GM21825 (cell line): Measurements from ENCODE around the gene HDAC4.

ENCODE experiments used
- ATAC-seq: cut with Tn5 transposase; IDR thresholded peaks from one replicate; pipeline ENCODE4 v1.9.1; 2021; ENCODE audit warnings: mild to moderate bottlenecking, moderate library complexity; ENCODE audit not compliant: unreplicated experiment

HDAC4 gene

DNA sequence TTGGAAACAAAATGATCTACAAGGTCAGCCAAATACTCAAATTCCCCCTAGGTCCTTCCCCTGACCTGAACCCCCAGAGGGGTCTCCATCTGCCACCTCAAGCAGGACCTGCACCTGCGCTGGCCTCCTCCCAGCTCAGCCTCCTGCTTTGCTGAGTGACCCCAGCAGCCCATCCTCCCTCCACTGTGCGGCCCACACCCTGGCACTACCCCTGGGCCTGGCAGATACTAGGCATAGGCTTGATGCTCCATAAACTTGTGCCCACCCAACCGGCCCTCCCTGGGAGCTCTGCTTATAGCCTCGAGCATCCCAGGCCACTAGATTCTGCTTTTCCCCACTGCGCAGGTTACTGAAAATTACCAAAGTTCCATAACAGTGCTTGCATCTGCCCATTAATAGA lies 156.2 kb downstream of the HDAC4 start:
- no peak for ATAC-seq

DNA sequence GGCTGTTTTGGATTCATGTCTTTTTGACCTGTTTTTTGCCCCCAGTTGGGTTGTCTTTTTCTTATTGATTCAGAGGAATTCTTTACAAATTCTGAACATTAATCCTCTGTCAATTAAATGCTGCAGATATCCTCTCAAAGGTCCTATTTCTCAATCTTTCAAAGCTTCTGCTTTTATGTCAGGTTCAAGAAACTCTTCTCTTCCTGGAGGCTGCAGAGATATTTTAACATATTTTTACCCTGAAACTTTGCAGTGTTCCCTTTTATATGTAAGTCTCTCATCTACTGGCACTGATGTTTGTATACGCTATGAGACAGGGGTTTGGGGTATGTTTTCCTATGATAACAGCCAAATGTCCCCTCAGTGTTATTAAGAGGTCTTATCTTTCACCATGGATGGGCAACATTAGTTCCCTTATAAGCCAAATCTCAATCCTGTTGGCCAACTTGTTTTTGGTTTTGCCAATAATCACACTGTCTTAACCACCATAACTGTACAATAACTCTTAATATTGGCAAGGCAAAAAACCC lies 159.3 kb downstream of the HDAC4 start:
- no peak for ATAC-seq

DNA sequence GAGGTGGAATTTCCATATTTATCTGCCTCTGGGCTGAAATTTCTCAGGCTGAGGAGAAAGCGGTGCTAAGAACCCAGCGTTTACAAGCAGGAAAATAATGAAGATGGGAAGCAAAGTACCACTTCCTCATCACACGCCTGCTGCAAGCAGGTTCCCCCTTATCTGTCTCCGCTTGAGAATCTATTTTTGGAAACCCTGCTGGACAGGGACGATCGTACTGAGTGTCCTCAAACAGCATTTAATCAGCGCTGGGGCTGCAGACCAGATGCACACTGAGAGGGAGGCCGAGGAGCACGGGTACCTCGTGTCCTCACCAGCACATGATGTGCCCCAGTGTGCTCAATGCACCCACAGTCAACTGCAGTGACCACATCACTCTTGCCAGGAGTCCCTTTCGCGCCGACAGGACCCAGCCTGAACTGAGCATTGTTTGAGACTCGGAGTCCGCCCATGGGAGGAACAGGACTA lies 160.4 kb downstream of the HDAC4 start:
- no peak for ATAC-seq

DNA sequence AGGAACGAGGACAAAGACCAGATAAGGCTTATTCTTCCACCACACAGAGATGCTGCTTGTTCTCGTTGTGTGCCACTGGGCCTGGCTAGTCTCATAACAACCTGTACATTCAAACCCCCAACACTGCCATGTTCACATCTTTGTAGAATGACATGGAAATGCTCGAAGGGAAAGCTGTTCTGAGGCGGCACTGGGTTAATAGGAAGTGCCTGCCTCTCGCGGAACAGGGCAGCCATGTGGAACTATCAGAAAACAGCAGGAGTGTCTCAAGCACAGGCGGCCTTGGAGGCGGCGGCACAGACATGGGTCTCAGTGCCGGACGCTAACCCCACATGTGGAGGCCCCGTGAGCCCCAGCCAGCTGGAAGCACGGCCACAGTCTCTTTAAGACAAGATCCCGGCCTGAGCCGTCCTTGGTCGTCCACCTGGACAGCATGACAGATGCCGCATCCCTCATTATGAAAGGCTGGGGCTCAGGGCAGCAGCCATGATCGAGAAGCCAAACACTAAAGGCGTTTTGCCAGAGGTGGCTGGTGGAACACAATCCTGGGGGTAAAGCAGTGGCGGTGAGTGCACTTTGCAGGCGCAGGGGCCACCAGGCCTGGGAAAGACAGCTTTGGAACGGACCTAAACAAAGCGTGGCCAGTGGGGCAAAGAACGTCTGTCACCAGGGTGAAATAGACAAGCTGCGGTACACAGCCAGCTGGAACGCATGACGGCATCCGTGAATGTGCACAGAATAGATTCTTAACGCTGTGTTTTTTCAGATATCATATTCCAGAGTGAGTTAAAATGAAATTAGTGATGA lies 161.0 kb downstream of the HDAC4 start:
- ATAC-seq: no peak

DNA sequence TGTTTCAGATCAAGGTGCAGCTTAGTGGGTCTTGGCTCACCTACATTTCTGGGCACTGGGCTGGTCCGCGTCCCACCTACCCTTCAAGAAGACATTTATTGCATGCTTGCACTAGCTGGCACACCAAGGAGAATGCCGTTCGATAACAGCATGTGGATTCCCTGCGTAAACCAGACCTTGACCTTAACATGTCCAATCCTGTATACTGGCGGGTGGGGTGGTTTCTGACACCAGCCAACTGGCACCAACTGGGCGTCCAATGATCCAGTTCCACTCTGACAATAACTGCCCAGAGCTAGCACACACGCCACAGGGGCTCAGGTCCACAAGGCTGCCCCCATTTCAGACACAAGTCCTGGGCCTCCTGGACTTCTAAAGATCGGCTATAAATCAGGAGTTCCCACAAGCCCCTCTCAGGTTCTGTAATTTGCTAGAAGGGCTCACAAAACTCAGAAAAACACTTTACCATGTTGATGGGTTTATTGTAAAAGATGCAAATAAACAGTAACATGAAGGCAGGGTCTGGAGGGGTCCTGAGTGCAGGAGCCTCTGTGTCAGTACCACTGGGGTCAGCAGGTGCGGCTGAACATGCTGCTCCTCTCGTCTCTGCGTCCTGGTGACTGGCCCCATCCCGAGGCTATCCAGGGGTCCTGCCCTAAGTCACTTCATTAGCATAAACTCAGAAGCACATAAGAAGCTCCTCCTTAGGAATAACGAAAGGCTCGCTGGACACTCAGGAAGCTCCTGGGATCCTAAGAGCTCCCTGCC lies 161.8 kb downstream of the HDAC4 start:
- no peak for ATAC-seq

DNA sequence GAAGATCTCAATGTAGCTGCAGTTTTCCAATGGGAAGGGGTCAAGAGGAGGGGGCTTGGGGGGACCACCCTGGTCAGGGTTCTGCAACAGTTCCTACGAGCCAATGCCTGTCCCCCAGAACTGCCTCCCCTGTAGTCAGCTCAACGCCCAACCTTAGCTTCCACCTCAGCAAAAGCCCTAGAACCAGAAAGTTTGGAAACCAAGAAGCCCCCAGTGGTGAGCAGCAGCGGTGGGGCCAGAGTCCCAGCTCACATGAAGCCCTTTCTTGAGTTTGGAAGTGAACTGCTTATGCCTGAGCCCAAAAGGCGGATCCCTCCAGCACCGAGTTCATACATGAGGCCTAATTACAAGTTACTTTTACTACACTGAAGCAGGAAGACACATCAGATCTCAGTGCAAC lies 162.4 kb downstream of the HDAC4 start:
- ATAC-seq: no peak

DNA sequence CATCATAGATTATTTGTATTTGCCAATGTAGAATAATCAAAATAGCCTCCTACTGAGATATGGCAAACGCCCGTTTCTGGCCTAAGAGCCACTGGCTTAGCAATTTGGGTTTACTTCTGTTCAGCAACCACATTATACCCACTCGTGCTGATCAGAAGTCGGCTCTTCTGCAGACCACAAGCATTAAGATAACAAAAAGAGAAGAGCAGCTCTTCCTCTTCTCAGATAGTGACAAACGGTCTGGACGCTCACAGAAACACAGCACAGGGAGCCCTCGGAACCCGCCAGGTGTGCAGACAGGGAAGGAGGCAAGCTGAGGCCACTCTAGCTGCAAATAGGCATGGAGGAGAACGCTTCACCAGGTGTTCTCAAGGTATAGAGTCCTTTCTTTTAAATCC lies 164.0 kb downstream of the HDAC4 start:
- ATAC-seq: no peak

DNA sequence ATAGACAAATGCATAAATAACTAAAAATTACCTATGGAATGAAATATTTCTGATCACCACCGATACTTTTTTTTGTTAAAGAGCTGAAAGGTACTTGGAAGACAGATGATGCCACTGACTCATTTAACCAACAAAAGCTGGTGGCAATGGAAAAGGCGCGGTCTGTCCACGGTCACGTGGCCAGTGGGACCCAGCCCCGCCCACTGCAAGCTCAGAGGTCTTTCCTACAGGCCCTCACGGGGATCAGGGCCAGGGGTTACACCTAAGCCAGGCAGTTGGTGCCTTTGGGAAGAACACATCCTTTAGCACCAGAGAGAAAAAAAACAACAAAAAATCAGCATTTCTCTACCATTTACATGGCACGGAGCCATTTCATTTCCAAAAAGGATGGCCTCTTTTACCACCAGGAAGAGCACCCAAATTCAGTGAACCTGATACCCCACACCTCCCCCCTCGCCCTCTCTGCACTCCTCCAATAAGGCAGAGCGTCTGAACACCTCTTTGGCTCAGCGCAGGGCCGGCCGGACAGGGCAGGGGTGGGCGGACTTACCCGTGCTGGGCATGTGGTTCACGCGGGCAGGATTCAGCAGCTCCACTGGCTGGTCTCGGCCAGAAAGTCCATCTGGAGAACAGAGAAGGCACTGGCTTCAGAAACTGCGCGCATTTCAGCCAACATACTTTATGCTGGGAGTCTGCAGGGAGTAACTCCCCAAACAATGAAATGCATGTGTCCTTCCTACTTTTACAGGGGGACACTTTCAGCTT lies 164.6 kb downstream of the HDAC4 start:
- no peak for ATAC-seq

DNA sequence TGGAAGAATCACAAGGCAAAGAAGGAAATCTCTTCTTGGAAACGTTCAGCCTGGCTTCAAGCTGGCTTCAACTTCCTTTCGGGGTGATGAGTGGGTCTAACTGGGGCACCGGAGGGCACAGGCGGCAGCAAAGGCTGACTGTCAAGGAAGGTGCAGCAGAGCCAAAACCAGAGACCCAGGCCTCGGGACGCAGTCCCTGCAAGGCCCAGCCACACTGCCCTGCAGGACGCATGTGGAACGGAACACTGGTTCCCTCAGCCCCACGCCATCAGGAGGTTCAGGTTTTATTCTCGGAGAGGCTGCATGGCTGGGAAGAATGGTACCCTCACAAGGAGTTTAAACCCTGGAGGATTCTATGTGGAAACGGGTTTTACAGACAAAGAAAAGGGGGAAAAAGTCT lies 165.5 kb downstream of the HDAC4 start:
- no peak for ATAC-seq

DNA sequence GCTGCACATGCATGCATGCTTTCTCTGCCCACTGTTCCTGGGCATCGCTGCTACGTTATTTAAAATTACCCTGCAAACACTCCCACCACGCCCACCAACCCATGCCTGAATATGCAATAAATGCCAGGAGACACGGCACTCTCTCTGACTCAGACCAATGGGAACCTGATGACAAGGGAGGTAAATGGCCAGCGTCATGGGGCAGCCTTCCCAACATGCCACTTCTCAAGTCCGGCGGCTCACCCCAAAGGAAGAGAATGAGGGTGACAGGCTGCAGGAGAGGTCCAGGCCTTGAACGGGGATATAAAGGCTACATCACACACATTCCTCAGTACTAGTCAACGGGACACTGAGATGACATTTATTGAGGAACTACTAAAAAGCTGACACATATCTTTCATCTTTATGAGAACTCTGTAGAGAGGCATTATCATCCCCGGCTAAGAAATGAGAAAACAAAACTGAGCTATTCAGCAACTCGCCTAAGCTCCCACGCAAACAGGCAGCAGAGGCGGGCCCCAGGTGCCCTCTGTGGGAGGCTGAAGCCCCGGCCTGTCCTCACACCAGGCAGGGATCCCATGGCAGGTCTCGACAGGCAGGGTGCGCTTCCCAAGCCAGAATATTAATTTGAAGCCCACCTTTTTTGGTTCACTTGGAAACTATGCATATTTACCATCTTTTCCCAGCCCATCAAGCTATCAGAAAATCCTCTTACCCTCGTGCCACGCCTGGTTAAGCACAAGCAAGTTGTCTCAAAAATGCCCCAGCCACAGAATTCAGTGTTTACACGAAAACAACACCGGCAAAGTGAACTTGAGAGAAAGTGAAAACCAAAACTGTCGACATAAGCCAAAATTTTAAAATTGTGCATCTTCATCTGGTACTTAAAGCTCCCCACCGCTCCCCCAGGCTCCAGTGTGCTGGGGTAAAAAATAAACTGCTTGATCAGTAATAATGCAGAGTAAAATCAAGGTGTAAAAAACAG lies 166.3 kb downstream of the HDAC4 start:
- no peak for ATAC-seq

DNA sequence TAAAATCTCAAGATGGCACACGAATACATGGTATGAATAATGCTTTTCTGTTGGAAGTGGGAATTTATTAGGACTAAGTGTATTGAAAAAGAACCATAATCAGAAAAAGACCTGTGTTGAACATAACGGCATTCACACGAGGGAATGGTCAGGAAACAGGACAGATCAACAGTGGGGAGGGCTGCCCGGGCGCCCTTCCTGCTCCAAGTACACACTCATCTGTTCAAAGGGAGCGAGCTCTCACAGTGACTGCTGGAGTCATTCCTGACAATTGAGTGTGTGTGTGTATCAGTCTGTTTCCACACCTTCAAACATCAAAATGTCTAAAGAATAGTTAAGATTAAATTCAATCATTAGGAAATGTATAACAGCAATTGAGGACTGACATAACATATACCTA lies 167.2 kb downstream of the HDAC4 start:
- ATAC-seq: no peak

DNA sequence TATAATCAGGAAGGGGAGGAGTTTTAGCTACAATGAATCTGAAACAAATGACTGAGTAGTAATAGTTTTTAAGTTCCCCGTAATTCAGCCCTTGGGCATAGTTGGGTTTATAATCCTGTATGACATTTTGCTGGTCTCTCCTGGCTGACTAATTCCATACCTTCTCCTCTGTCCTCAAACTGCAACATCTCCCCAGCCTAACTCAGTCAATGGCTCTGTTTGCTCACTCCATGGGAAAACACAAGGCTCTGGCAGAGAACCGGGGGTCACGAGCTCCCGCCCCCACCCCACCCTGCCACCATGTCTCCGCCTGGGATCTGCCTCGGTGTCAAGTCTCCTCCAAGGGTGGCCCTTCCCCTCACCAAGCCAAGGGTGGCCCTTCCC lies 168.6 kb downstream of the HDAC4 start:
- ATAC-seq: no peak

DNA sequence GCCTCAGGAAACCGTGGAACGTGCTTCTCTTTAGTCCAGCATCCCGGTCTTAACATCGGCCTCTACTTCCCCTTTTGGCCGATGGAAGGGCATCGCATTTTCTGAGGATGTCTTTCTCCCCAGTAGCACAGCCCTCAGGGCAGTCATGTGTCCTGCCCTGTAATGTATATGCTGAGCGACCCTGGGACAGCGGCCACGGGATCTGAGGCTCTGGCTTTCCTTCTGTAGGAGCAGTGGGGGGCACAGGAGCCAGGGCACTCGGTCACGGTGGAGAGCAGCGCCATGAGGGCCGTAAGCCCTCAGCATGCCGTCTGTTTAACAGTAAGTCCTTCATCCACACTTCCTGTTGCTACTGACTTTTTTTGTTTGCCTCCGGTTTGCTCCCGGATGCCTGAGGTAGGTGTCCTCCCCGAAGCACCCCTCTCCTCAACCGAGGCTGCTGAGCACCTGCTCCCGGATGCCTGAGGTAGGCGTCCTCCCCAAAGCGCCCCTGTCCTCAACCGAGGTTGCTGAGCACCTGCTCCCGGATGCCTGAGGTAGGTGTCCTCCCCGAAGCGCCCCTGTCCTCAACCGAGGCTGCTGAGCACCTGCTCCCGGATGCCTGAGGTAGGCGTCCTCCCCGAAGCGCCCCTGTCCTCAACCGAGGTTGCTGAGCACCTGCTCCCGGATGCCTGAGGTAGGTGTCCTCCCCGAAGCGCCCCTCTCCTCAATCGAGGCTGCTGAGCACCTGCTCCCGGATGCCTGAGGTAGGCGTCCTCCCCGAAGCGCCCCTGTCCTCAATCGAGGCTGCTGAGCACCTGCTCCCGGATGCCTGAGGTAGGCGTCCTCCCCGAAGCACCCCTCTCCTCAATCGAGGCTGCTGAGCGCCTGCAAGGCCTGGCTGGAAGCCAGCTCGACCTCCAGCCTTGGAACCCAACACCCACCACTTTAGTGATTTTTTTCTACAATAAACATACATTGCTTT lies 169.3 kb downstream of the HDAC4 start:
- ATAC-seq: no peak

DNA sequence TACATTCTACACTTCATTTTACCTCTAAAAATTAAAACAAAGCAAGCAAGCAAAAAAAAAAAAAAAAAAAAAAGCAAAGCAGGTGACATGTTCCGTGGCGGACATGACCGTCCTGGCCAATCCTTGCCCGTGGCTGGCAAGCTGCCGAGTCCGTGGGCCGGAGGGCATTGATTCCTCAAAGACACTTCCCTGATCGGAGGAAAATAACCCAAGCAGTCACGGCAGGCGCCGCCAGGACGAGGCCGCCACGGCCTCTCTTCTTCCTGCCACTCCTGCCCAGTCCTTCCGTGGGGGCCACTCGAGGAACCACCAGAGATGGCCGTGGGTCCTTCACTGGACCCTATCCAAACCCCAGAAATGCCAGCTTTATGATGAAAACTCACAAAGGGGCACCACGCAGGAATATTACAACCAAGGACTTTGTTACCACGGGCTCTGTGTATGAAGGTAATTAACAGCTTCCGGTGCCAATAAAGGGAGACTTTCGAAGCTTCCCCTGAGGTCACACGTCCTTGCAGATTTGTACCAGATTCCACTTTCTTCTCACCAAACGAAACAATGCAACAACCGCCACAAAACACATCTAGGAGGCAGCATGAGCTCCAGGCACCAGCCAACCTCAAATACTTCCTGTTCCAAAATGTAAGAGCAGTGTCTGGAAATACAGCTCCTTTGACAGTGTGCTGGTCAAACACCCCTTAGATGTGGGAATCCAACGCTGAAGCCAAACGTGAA lies 170.3 kb downstream of the HDAC4 start:
- no peak for ATAC-seq

DNA sequence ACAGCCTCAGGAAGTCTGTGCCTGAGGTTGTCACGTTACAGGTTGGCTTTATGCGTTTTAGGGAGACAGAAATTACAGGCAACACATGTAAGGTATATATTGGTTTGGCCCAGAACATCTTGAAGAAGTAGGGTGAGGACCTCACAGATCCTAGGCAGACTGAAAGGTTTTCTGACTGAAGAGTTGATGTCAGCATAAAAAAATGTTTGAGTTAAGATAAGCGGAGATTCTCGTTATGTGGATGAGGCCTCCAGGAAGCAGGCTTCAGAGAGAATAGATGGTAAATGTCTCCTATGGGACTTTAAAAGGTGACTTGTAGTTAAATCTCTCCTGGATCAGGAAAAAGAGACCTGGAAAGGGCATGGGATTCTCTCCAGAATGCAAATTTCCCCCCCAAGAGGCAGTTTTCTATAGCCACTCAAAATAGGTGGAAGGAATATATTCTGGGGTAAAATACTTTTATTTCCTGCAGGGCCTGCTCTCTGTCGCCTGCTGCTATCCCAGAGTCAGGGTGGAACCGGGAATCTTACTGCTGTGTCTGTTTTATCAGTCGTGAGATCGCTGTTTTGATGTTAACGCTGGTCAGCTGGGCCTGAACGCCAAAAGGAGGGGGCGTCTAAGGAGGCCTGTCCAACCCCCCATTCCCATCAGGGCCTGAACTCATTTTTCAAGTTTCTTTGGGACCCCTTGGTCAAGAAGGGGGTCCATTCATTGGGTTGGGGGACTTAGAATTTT lies 171.1 kb downstream of the HDAC4 start:
- ATAC-seq: no peak

DNA sequence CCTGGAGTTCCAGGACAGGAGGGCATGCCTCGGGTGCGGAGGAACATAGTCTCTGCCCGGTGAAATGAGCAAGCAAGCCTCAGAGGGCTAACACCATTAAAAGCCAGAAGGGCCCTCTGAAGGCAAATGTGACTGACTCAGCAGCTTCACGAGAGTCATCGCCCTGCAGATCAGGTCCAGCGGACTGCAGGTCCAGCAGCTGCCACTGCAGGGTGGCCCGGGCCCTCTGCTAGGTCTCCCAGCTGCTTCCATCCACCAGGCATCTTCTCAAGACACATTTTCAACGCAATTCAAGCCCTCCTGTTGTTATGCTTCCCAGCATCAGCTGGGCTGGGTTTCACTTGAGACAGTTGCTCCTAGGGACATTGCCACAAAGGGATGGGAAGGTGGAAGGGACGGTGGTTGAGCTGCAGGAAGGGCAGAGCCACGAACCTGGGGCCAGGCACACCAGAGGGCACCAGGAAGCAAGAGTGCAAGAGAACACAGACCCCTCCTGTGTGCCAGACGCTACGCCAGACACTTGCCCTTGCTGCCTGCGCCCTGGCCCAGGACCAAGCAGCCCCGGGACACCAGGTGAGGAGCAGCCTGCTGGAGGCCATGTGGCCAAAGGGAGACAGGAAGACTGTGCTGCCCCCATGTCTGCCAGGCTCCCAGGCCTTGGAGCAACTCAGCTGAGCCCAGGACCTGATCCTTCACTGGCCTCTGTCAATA lies 173.0 kb downstream of the HDAC4 start:
- ATAC-seq: no peak
